GM12878 (cell line): ENCODE measurements around the gene PAX5. TPM values are rescaled to one million over a fixed set of nuclear protein-coding genes. Genes with fewer than 3 reads are reported as not detected.

Source experiments
- ATAC-seq: fragments of 200-7000 bp; cut with Tn5 transposase; 3 replicates; pipeline ENCODE4 v1.9.1; 2020; ENCODE audit warnings: mild to moderate bottlenecking, moderate library complexity
- BruUV-seq: library from RNA; stranded (reverse); fragments of 400-500 nt; replicated peaks from 2 replicates; lab custom pipeline; 2021; lab: Mats Ljungman, UMichigan
- CTCF ChIA-PET: fragments of 300-600 bp; sonication (Branson Sonifier 250); formaldehyde crosslinking; extraction: SDS; loops from one replicate; lab custom pipeline; 2021; ENCODE audit warnings: inconsistent platforms; lab: Yijun Ruan, JAX
- POLR2A ChIA-PET: fragments of 350-600 bp; formaldehyde crosslinking; extraction: SDS; loops from one replicate; lab custom pipeline; 2021; ENCODE audit warnings: inconsistent platforms; lab: Charles Lee
- RAD21 ChIA-PET: fragments of 300-600 bp; sonication (Branson Sonifier 250); formaldehyde crosslinking; loops from one replicate; lab custom pipeline; 2023; ENCODE audit warnings: antibody characterized with exemption; ENCODE audit not compliant: unreplicated experiment; lab: Charles Lee
- SMC1A ChIA-PET: fragments of 300-600 bp; sonication (Branson Sonifier 250); formaldehyde crosslinking; loops from one replicate; lab custom pipeline; 2023; ENCODE audit not compliant: unreplicated experiment, uncharacterized antibody; lab: Charles Lee
- DNase-seq: peaks from one replicate; pipeline ENCODE4 v3.0.0-alpha.2; 2011; ENCODE audit warnings: low read depth, low spot score
- FAIRE-seq: peaks from 3 replicates; lab custom pipeline; 2011; peaks lifted over from hg19 to GRCh38; lab: Jason Lieb, UNC
- H2AFZ ChIP-seq: 2 replicates; pipeline ENCODE4 v1.6.0; 2011; ENCODE audit warnings: low read depth, low read length, control low read depth; ENCODE audit not compliant: control insufficient read depth
- H3K27ac ChIP-seq: 2 replicates; pipeline ENCODE4 v1.5.1; 2011; ENCODE audit warnings: control low read depth; ENCODE audit not compliant: control insufficient read depth, insufficient read depth
- H3K27me3 ChIP-seq, 2 experiments: replicated peaks in 1 of 2; 2 replicates each; pipeline versions ENCODE4 v1.6.0 to v1.6.1; 2011; ENCODE audit warnings: low read length in 1 of 2; ENCODE audit not compliant: control insufficient read depth in 2 of 2, insufficient read depth in 2 of 2
- H3K36me3 ChIP-seq, 2 experiments: 2 replicates each; pipeline ENCODE4 v1.5.1; 2011; ENCODE audit warnings: low read length in 1 of 2; ENCODE audit not compliant: control insufficient read depth in 2 of 2, insufficient read depth in 2 of 2
- H3K4me1 ChIP-seq: 2 replicates; pipeline ENCODE4 v1.6.1; 2011; ENCODE audit warnings: mild to moderate bottlenecking, low read length, moderate library complexity, mixed read lengths; ENCODE audit not compliant: control insufficient read depth, insufficient read depth
- H3K4me2 ChIP-seq: 2 replicates; pipeline ENCODE4 v1.6.0; 2011; ENCODE audit warnings: control low read depth; ENCODE audit not compliant: control insufficient read depth, insufficient read depth
- H3K4me3 ChIP-seq: fragments of 200-600 bp; sonication (generic); 2 replicates; pipeline ENCODE4 v1.5.1; 2016
- H3K79me2 ChIP-seq: 2 replicates; pipeline ENCODE4 v1.6.0; 2011; ENCODE audit warnings: low read length; ENCODE audit not compliant: control insufficient read depth, insufficient read depth
- H3K9ac ChIP-seq: 2 replicates; pipeline ENCODE4 v1.8.0; 2011; ENCODE audit warnings: low read length, control low read depth, mixed read lengths; ENCODE audit not compliant: control insufficient read depth, insufficient read depth
- H3K9me3 ChIP-seq: replicated peaks from 3 replicates; pipeline ENCODE4 v1.5.1; 2011; ENCODE audit warnings: mild to moderate bottlenecking, low read length; ENCODE audit not compliant: control insufficient read depth, insufficient read depth
- H4K20me1 ChIP-seq: 2 replicates; pipeline ENCODE4 v1.6.0; 2011; ENCODE audit not compliant: control insufficient read depth, insufficient read depth
- CTCF ChIP-seq, 3 experiments: IDR thresholded peaks in 2 of 3; conservative IDR thresholded peaks in 1 of 3; 2 replicates each; pipeline ENCODE4 v1.5.1; 2011; ENCODE audit warnings: low read depth in 3 of 3, low read length in 3 of 3, mild to moderate bottlenecking in 3 of 3, control low read depth in 2 of 3, moderate library complexity in 2 of 3, inconsistent platforms in 1 of 3, mixed read lengths in 1 of 3; ENCODE audit not compliant: control insufficient read depth in 2 of 3, insufficient read depth in 1 of 3; ENCODE audit errors: extremely low read depth in 1 of 3
- KDM1A ChIP-seq: fragments of 200-600 bp; sonication (generic); IDR thresholded peaks from 2 replicates; pipeline ENCODE4 v1.6.1; 2016; ENCODE audit warnings: borderline replicate concordance
- NFYB ChIP-seq: IDR thresholded peaks from 2 replicates; pipeline ENCODE4 v1.6.1; 2011; ENCODE audit warnings: low read depth, mild to moderate bottlenecking, low read length, improper control_type of control experiment, moderate library complexity; ENCODE audit not compliant: insufficient read depth
- RAD21 ChIP-seq: IDR thresholded peaks from 2 replicates; pipeline ENCODE4 v1.6.1; 2011; ENCODE audit warnings: mild to moderate bottlenecking, low read depth, low read length, moderate library complexity; ENCODE audit not compliant: insufficient read depth
- RCOR1 ChIP-seq: conservative IDR thresholded peaks from 2 replicates; pipeline ENCODE4 v1.6.1; 2012; ENCODE audit warnings: low read depth, low read length, improper control_type of control experiment
- SMC3 ChIP-seq: IDR thresholded peaks from 2 replicates; pipeline ENCODE4 v1.6.1; 2011; ENCODE audit warnings: low read length, improper control_type of control experiment, borderline replicate concordance
- WGBS: methylation state at CpG from one replicate; pipeline ENCODE4 v1.1.6; 2016; ENCODE audit warnings: low lambda C conversion rate; ENCODE audit not compliant: insufficient replicate concordance, insufficient coverage; ENCODE audit errors: missing lambda C conversion rate; 5-methylcytosine and 5-hydroxymethylcytosine counted together
- in situ Hi-C: fragments of 300-500 bp; cut with MboI; formaldehyde crosslinking; loops from 9 replicates; pipeline ENCODE4 v1.14.3; 2018; ENCODE audit warnings: mixed read lengths
- intact Hi-C: fragments of 100-400 bp; cut with micrococcal nuclease; formaldehyde crosslinking; loops from one replicate; pipeline ENCODE4 v1.14.2; 2022; ENCODE audit not compliant: unreplicated experiment
- polyA plus RNA-seq, 11 experiments: library from polyadenylated mRNA; depleted of rRNA in 4 of 11; unstranded in 6 of 11; stranded (reverse) in 5 of 11; fragments of >200 nt; fragmentation: Nextera tagmentation in 4 of 11; fragmentation: Illumina TruSeq in 1 of 11; extraction: Ambion mirVana in 4 of 11; extraction: Trizol in 1 of 11; gene quantifications; 1 replicate in 1 of 11; 2 replicates in 10 of 11; pipeline versions ENCODE4 v1.2.1 to v1.2.3, GENCODE V29; 2011 to 2016; ENCODE audit warnings: inconsistent platforms in 2 of 11, missing spikeins in 2 of 11, low read depth in 1 of 11
- total RNA-seq, 4 experiments: library from RNA; depleted of rRNA in 3 of 4; stranded (reverse); fragments of >200 nt in 3 of 4; fragmentation: Illumina TruSeq in 1 of 4; extraction: Trizol in 1 of 4; gene quantifications; 2 replicates each; pipeline versions ENCODE4 v1.2.1 to v1.2.3, GENCODE V29; 2013 to 2021

The PAX5 gene
- total and polyA plus RNA-seq, 10 of the 15 experiments (the other 5 are each of a cell fraction or from before 2014, with no cell fraction given) = 2.2 to 123 (median 31.9) TPM

DNA sequence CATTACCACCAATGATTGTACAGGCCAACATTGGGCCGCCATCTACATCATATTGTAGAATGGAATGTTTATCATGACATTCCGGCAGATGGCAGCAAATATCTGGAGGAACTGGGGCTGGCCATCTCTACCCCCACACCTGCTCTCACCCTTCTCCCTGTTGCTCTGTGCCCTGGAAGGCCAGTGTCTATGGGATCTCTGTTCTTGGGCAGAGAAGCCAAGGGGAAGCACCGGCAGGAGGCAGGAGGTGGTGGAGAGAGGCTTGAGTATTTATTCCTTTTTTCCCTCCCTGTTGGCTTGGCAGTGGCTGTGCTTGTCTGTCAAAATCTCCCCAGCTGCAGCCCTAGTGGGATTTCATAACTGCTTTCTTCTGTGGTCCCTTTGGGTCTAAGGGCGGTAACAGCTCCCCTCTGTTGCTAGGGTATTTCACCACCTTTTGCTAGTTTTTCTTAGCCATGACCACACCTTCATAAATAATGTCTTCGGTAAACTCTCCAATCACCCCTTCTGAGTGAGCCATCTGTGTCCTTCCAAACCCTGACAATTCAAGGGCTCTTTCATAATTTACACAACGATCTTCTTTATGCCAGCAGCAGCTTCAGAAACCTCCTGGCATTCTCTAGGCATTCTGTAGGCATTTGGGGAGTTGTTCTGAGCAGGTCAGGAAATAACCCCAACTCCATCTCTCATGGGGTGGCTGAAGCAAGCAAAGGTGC is 235.6 kb downstream of the PAX5 start:
- H3K9me3 ChIP-seq = peaks cover under 1% of the 10 kb centered on the region; the same call in 2 of the 3 replicates
- SMC1A ChIA-PET = interaction anchor here (0.6 to 1.0 kb wide), 2 partner anchors 62 to 193 kb away, joined by 3 read pairs; no protein-coding TSS in a partner anchor
- peak; percentile 98 for ATAC-seq
- intact Hi-C loops = loop anchor here (1.0 kb wide), 1 partner anchor 193 kb away; no protein-coding TSS in a partner anchor
- peak; percentile 74 for FAIRE-seq
- CTCF ChIA-PET = interaction anchor here (1.1 to 1.5 kb wide), 3 partner anchors 13 to 177 kb away, joined by 3 read pairs; no protein-coding TSS in a partner anchor
- no peak overlapping the region for H3K4me2 ChIP-seq
- no peaks in the 10 kb centered on the region; a peak in 1 of 4 replicates for H3K27me3 ChIP-seq
- in situ Hi-C loops = no loop called here
- TF ChIP-seq CTCF (IDR thresholded peaks at IDR 0.05 in 2 of 3, conservative IDR thresholded peaks at IDR 0.05 in 1 of 3; ENCODE audit: control insufficient read depth in 2 of 3, extremely low read depth in 1 of 3, insufficient read depth in 1 of 3, low read depth in 3 of 3, low read length in 3 of 3) = peak in 2 of 3 experiments; percentile 25 to 66; a peak in 3 of 6 replicates
- TF ChIP-seq RAD21 = peak; percentile 71
- no peak for TF ChIP-seq RCOR1
- TF ChIP-seq SMC3 = peak; percentile 33; the same call in 1 of the 2 replicates
- TF ChIP-seq KDM1A = no peak
- TF ChIP-seq NFYB = no peak
- no peak overlapping the region for H3K4me3 ChIP-seq
- no TSS peak for BruUV-seq
- H2AFZ ChIP-seq = no peak overlapping the region
- no peaks in the 10 kb centered on the region for H4K20me1 ChIP-seq
- no peak overlapping the region for H3K27ac ChIP-seq
- RAD21 ChIA-PET = no interaction called here
- no peak overlapping the region for H3K9ac ChIP-seq
- no peaks in the 10 kb centered on the region for H3K4me1 ChIP-seq
- POLR2A ChIA-PET = no interaction called here
- 65% methylated on average over 6 of the region's 6 CpGs for WGBS
- no peak for DNase-seq
- no peaks in the 10 kb centered on the region for H3K36me3 ChIP-seq
- H3K79me2 ChIP-seq = no peaks in the 10 kb centered on the region
